CD4-positive, alpha-beta T cell treated with Interleukin-21 for 1 hour (primary cell): ENCODE results near the gene SMG6.
"Not testable (repeated sequence)": the region's sequence is repeated elsewhere in the genome, so short reads cannot be mapped to it uniquely, and the experiment has no call there.

ENCODE experiments used
- DNase-seq: peaks from one replicate; pipeline ENCODE4 v3.0.0-alpha.2; 2020

The SMG6 gene

GRCh38 chr17:2019723-2020122 is 283.9 kb downstream of the SMG6 start:
- no peak for DNase-seq

GRCh38 chr17:2018716-2019510 is 284.7 kb downstream of the SMG6 start:
- DNase-seq: no peak

GRCh38 chr17:2017274-2017941 is 286.2 kb downstream of the SMG6 start:
- no peak for DNase-seq

- no peak for DNase-seq
Observed at GRCh38 chr17:2016494-2016893, 287.1 kb downstream of the SMG6 start.

DNA sequence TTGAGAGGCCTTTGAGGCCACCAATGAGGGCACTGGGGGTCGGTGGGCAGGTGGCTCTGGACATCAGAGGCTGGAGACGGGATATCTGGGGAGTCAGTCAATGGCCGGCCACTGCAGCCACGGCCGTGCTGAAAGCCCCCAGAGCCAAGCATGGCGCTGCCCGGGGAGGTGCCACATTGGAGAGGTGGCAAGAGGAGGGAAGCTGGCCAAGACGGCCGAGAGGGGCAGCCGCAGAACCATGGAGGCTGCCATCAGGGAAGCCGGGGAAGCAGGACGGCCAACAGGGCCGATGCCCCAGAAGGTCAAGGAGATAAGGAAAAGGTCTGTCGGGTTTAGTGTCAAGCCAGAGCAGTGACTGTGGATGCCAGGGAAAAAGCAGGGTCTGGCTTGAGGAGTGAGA is 288.3 kb downstream of the SMG6 start:
- DNase-seq: no peak

GRCh38 chr17:2013994-2014317 is 289.6 kb downstream of the SMG6 start:
- no peak for DNase-seq

DNA sequence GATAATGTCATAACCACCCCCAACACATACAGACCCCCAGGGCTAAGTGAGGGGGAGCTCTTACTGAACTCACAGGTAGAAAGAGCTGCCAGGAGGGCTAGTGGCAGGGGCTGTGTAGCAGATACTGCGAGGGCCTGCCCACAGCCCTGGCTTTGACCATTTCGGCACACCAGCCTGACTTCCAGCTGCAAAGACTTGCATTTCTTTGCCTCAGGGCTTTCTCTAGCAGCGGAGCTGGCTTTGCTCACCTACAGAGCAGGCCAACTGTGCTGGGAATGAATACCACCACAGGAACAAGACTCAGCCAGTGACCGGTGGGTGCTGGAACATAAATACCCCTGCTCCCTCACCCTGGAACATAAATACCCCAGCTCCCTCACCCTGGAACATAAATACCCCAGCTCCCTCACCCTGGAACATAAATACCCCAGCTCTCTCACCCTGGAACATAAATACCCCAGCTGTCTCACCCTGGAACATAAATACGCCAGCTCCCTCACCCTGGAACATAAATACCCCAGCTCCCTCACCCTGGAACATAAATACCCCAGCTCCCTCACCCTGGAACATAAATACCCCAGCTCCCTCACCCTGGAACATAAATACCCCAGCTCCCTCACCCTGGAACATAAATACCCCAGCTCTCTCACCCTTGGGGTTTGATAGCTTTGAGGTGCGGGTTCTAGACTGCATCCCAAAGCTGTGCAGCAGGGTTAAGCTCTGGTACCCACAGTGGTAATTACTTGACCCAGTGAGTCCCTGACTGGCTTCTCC is 290.2 kb downstream of the SMG6 start:
- DNase-seq: not testable (repeated sequence)

- DNase-seq: no peak
Observed at GRCh38 chr17:2012499-2012898, 291.1 kb downstream of the SMG6 start.

GRCh38 chr17:2011411-2012371 is 291.9 kb downstream of the SMG6 start:
- no peak for DNase-seq
